OCI-LY3 (cell line): Measurements from ENCODE around the gene COG2.

Experiments used
- EZH2phosphoT487 ChIP-seq: fragments of 200-600 bp; shearing (Covaris generic); IDR thresholded peaks from 2 replicates; pipeline ENCODE4 v1.6.1; 2018; ENCODE audit warnings: antibody characterized with exemption, mixed run types, low read depth
- TF ChIP-seq, protein P1 (sequence below): fragments of 200-600, 300-600 bp; sonication (generic); IDR thresholded peaks from 2 replicates; pipeline ENCODE4 v1.5.1; 2014; ENCODE audit warnings: antibody characterized with exemption, low read length, low read depth

DNA sequence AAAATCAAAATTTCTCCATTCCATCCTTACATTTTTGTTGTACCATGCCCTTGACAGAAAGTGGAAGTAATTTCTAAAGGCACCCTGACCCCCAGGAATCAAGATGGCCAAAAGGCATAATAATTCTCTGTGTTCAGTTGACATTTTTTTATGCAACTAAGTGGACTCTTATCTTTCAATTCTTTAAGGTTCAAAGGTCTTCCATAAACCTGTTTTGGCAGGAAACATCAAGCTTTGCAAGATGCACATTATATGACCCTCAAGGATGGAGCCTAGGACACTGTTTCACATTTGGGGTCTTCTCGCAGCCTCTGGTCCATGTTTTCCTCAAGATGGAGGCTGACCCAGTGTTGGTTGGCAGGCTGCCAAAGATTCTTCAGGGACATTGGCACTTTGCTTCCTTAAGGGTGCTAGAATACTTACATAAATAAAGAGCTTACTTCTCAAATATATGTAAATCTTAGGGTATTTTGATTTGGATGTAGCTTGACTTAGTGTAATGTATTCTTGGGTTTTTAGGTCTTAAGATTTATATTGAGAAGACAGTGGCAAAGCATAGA is 48.0 kb upstream of the COG2 start:
- TF ChIP-seq, protein P1, sequence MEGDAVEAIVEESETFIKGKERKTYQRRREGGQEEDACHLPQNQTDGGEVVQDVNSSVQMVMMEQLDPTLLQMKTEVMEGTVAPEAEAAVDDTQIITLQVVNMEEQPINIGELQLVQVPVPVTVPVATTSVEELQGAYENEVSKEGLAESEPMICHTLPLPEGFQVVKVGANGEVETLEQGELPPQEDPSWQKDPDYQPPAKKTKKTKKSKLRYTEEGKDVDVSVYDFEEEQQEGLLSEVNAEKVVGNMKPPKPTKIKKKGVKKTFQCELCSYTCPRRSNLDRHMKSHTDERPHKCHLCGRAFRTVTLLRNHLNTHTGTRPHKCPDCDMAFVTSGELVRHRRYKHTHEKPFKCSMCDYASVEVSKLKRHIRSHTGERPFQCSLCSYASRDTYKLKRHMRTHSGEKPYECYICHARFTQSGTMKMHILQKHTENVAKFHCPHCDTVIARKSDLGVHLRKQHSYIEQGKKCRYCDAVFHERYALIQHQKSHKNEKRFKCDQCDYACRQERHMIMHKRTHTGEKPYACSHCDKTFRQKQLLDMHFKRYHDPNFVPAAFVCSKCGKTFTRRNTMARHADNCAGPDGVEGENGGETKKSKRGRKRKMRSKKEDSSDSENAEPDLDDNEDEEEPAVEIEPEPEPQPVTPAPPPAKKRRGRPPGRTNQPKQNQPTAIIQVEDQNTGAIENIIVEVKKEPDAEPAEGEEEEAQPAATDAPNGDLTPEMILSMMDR, result no peak
- no peak for TF ChIP-seq EZH2phosphoT487
